Activated T-cell treated with anti-CD3 and anti-CD28 coated beads, Interleukin-2, amount 50 U/mL, for 24 hours (primary cell): ENCODE results near the gene CSF3.

Experiments
- DNase-seq: peaks from one replicate; pipeline ENCODE4 v3.0.0-alpha.2; 2020
- H3K27ac Mint-ChIP-seq: 2 replicates; pipeline ENCODE4 v1.8.0; 2020; ENCODE audit warnings: mild to moderate bottlenecking, mixed read lengths
- H3K27me3 Mint-ChIP-seq: 2 replicates; pipeline ENCODE4 v1.8.0; 2020; ENCODE audit warnings: mixed read lengths
- H3K36me3 Mint-ChIP-seq: 2 replicates; pipeline ENCODE4 v1.8.0; 2020; ENCODE audit warnings: low read depth, mixed read lengths
- H3K4me1 Mint-ChIP-seq: 2 replicates; pipeline ENCODE4 v1.8.0; 2020; ENCODE audit warnings: low read depth, mixed read lengths
- H3K4me3 Mint-ChIP-seq: 2 replicates; pipeline ENCODE4 v1.8.0; 2020; ENCODE audit warnings: mild to moderate bottlenecking, moderate library complexity, mixed read lengths
- H3K9me3 Mint-ChIP-seq: 2 replicates; pipeline ENCODE4 v1.8.0; 2020; ENCODE audit warnings: mixed read lengths

CSF3 gene, protein sequence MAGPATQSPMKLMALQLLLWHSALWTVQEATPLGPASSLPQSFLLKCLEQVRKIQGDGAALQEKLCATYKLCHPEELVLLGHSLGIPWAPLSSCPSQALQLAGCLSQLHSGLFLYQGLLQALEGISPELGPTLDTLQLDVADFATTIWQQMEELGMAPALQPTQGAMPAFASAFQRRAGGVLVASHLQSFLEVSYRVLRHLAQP

DNA sequence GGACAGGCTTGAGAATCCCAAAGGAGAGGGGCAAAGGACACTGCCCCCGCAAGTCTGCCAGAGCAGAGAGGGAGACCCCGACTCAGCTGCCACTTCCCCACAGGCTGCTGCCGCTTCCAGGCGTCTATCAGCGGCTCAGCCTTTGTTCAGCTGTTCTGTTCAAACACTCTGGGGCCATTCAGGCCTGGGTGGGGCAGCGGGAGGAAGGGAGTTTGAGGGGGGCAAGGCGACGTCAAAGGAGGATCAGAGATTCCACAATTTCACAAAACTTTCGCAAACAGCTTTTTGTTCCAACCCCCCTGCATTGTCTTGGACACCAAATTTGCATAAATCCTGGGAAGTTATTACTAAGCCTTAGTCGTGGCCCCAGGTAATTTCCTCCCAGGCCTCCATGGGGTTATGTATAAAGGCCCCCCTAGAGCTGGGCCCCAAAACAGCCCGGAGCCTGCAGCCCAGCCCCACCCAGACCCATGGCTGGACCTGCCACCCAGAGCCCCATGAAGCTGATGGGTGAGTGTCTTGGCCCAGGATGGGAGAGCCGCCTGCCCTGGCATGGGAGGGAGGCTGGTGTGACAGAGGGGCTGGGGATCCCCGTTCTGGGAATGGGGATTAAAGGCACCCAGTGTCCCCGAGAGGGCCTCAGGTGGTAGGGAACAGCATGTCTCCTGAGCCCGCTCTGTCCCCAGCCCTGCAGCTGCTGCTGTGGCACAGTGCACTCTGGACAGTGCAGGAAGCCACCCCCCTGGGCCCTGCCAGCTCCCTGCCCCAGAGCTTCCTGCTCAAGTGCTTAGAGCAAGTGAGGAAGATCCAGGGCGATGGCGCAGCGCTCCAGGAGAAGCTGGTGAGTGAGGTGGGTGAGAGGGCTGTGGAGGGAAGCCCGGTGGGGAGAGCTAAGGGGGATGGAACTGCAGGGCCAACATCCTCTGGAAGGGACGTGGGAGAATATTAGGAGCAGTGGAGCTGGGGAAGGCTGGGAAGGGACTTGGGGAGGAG, at the start of gene CSF3:
CSF3 (plus strand) TSS at position 436 of the 993 bp plus-strand sequence; CDS start at position 471, 35 bp downstream.
- no peak for DNase-seq
- H3K27me3 Mint-ChIP-seq: peaks cover 6% of the 10 kb centered on the region
- peaks cover 4% of the 10 kb centered on the region for H3K4me1 Mint-ChIP-seq
- H3K27ac Mint-ChIP-seq: no peak within 1 kb of the TSS
- H3K36me3 Mint-ChIP-seq: peaks cover 31% of the 10 kb centered on the region
- H3K4me3 Mint-ChIP-seq: no peak within 1 kb of the TSS
- no peaks in the 10 kb centered on the region for H3K9me3 Mint-ChIP-seq

DNA sequence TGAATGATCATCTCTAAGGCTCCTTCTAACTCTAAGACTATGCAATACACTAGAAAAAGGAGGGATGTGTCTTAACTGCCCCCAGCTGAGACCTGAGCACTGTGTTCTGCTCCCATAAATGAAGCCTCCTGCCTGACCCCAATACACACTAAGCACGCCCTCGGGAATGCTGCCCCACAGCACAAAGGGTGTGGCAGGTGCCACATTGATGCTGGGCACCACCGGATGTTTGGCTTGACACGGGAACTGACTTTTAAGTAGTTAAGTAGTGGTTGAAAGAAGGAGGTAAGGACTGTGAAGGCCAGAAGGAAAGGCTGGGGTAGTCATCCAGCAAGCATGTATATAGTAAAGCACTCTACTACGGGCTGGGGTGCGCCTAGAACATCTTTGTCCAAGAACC, 48.5 kb upstream of the CSF3 start:
- H3K9me3 Mint-ChIP-seq: no peaks in the 10 kb centered on the region
- no peaks in the 10 kb centered on the region for H3K36me3 Mint-ChIP-seq
- H3K27me3 Mint-ChIP-seq: no peaks in the 10 kb centered on the region
- no peak for DNase-seq
- H3K4me3 Mint-ChIP-seq: no peak overlapping the region
- H3K4me1 Mint-ChIP-seq: peaks cover 26% of the 10 kb centered on the region
- peak overlapping the region; percentile 19 for H3K27ac Mint-ChIP-seq

DNA sequence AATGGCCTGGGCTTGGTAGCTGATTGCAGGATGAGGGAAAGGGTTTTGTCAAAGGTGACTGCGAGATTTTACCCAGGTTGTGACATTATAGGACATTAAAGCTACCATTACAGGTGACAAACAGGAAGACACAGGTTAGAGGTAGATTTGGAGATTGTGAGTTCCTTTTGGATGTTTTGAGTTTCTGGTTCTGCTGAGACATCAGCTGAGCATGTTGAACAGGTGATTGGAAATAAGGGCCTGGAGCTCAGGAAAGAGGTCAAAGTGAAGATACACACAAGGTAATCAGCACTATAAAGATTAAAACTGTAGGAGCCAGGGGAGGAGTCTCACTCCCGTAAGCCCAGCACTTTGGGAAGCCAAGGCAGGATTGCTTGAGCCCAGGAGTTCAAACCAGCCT, 46.5 kb upstream of the CSF3 start:
- H3K4me3 Mint-ChIP-seq: no peak overlapping the region
- H3K4me1 Mint-ChIP-seq: peaks cover 7% of the 10 kb centered on the region
- no peaks in the 10 kb centered on the region for H3K36me3 Mint-ChIP-seq
- H3K9me3 Mint-ChIP-seq: no peaks in the 10 kb centered on the region
- no peak overlapping the region for H3K27ac Mint-ChIP-seq
- no peaks in the 10 kb centered on the region for H3K27me3 Mint-ChIP-seq
- DNase-seq: no peak

DNA sequence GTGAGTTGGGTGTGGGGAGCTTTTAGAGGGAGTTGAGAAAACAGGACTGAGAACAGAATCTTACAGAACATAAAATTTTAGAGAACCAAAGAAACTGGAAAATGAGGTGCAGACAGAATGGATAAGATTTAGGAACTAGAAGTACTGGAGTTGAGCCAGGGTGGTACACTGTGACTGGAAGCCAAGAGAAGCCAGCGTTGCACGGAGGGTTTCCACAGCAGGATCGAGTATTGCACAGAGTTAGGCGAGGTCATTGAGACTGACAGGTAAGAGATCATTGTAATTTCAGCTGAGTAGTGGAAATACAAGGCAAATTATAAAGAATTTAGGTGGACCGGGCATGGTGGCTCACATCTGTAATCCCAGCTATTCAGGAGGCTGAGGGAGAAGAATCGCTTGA, 45.9 kb upstream of the CSF3 start:
- no peak for DNase-seq
- Mint-ChIP-seq H3K27me3 (no peaks in the 10 kb centered on the region), H3K4me3 (no peak overlapping the region), H3K36me3 (no peaks in the 10 kb centered on the region), H3K4me1 (peaks cover 3% of the 10 kb centered on the region), H3K9me3 (no peaks in the 10 kb centered on the region), H3K27ac (no peak overlapping the region)

DNA sequence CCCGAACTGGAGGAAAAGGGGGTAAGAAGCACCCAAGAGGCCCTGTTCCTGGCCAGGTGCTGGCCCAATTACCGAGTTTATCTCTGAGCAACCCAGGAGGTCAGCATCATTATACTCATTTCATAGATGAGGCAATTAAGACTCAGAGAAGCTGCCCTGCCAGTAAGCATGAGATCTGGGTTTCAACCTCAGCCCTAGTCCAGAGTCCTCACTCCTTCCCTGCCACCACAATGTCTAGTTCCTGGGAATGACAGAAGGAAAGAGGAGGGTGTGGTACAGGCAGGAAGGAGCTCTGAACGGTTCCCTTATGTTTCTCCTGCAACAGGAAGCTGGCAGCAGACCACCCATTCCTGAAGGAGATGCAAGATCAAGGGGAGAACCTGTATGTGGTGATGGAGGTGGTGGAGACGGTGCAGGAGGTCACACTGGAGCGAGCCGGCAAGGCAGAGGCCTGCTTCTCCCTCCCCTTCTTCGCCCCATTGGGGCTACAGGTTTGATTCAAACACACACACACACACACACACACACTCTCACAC, 45.0 kb upstream of the CSF3 start:
- no peak for DNase-seq
- H3K27ac Mint-ChIP-seq: no peak overlapping the region
- no peak overlapping the region for H3K4me3 Mint-ChIP-seq
- H3K36me3 Mint-ChIP-seq: no peaks in the 10 kb centered on the region
- H3K4me1 Mint-ChIP-seq: peaks cover 2% of the 10 kb centered on the region
- no peaks in the 10 kb centered on the region for H3K27me3 Mint-ChIP-seq
- H3K9me3 Mint-ChIP-seq: no peaks in the 10 kb centered on the region

DNA sequence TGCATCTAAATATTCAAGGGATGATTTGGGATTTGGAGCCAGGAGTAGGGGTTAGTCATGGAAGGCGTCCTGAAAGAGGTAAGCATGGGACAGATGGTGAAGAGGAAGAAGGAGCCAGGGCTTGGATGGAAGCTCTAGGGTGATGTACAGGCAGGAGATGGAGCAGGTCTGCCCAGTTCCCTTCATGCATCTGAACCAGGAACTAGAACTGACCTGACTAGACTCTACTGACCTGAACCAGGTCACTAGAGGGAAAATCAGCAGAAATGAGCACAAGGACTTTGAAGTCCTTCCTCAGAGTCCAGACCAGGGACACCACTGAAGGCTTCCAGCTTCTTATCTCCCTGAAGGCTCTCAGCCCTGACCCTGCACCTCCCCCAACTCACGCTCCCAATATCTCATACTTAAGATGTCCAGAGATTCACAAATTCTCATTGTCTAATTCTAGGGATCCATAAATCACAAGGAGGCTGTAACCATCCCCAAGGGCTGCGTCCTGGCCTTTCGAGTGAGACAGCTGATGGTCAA, 44.1 kb upstream of the CSF3 start:
- H3K27me3 Mint-ChIP-seq: no peaks in the 10 kb centered on the region
- no peaks in the 10 kb centered on the region for H3K36me3 Mint-ChIP-seq
- no peak for DNase-seq
- no peak overlapping the region for H3K4me3 Mint-ChIP-seq
- no peak overlapping the region for H3K27ac Mint-ChIP-seq
- peaks cover 2% of the 10 kb centered on the region for H3K4me1 Mint-ChIP-seq
- H3K9me3 Mint-ChIP-seq: no peaks in the 10 kb centered on the region

DNA sequence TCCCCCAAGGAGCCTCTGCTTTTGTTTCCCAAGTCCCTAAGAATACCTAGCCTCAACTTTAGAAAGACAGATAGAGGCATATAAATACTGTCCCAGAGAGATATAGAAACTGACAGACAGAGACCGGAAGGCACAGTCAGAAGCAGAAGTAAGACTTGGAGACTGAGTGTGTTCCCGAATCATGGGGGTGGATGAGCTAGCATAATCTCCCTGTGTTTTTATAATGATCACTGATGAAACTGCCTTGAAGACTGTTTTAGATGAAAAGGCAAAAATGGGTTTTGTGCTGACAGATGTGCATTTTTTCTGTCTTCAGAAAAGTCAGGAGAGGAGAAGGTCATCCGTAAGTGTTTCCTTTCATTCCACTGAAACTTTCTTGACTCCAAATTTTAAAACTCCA, 43.0 kb upstream of the CSF3 start:
- Mint-ChIP-seq H3K36me3 (no peaks in the 10 kb centered on the region), H3K27me3 (no peaks in the 10 kb centered on the region), H3K9me3 (no peaks in the 10 kb centered on the region), H3K27ac (no peak overlapping the region), H3K4me3 (no peak overlapping the region), H3K4me1 (no peaks in the 10 kb centered on the region)
- DNase-seq: no peak

DNA sequence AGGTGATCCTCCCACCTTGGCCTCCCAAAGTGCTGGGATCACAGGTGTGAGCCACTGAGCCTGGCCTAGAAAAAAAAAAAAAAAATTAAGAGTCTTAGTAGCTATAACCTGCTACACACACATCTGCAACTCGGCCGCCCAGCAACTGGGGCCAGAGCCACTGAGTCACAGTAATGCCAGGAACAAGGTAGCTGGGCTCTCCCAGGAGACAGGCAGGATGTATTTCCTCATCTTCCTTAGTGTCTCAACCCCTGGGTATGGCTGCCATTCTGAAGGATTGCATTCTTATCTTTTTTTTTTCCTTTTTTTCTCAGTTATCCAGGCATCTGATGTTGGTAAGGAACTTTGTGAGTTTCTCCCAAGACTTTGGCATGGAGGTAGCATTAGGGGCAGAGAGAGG, 41.7 kb upstream of the CSF3 start:
- no peaks in the 10 kb centered on the region for H3K9me3 Mint-ChIP-seq
- no peak for DNase-seq
- no peak overlapping the region for H3K27ac Mint-ChIP-seq
- H3K4me3 Mint-ChIP-seq: no peak overlapping the region
- no peaks in the 10 kb centered on the region for H3K36me3 Mint-ChIP-seq
- H3K4me1 Mint-ChIP-seq: no peaks in the 10 kb centered on the region
- no peaks in the 10 kb centered on the region for H3K27me3 Mint-ChIP-seq

DNA sequence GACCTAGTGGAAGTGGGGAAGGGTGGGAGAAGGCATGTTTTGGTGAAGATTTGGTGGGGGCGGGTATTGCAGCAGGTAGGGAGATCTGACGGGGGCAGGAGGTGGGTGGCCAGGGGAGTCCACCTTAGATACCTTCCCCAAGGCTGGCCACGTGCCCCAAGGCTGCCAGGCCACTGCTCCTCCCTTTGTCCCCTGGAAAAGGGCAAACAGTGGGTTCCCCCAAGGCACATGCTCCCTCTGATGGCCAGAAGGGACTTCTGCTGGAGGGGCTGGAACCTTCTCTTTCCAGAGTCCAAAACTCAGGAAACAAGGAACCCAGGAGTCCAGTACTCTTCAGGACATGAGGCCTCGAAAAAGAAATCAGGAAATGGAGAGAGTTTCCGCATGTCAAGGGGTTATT, 40.8 kb upstream of the CSF3 start:
- H3K9me3 Mint-ChIP-seq: no peaks in the 10 kb centered on the region
- DNase-seq: no peak
- no peak overlapping the region for H3K27ac Mint-ChIP-seq
- H3K4me3 Mint-ChIP-seq: no peak overlapping the region
- H3K4me1 Mint-ChIP-seq: peaks cover 3% of the 10 kb centered on the region
- no peaks in the 10 kb centered on the region for H3K36me3 Mint-ChIP-seq
- peaks cover 6% of the 10 kb centered on the region for H3K27me3 Mint-ChIP-seq

DNA sequence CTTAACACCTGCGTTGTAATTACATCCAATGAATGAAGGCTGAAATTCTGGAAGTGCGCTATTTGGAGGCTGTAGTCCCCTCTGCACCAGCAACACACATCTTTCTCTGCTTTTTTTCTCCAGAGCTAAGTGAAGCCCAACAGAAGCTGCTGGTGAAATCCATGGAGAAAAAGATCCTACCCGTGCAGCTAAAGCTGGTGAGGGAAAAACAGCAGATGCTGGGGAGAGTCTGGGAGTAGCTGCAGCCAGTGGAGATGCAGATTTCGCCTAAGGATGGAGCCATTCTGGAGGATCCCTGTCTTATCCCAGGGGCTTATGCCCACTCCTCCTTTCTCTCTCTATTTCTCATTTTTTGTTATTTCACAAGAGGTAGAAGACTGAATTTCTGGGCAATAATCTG, 39.4 kb upstream of the CSF3 start:
- Mint-ChIP-seq H3K9me3 (no peaks in the 10 kb centered on the region), H3K4me1 (peaks cover 12% of the 10 kb centered on the region), H3K4me3 (no peak overlapping the region), H3K27me3 (peaks cover 6% of the 10 kb centered on the region), H3K27ac (no peak overlapping the region), H3K36me3 (peaks cover 4% of the 10 kb centered on the region)
- no peak for DNase-seq

DNA sequence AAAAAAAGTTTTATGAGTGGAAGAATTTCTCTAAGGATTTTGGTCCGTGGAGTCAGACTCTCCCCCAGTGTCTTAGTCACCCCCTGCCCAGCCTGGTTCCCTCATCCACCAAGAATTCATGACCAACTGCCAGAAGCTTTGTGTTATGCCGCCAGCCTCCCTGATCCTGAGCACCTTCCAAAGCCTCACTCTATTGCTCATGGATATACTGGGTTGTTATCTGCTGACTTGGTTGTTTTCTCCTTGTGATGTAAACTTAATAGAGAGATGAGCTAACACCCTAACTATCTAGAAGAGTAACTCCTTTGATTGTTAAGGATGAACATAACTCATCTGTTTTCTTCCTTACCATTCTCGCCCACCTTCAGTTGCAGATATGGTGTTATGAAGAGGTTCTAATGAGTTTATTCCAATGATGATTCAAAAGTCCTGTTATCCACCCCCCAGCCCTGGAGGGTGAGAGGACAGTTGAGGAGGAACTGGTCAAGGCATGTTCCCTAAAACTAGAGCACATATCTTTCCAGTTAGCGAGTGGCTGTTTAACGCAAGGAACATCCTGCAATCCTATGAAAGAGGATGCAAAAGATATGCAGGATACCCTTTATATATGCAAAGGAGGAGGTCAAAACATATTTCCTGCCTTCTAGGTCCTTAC, 36.1 kb upstream of the CSF3 start:
- Mint-ChIP-seq H3K4me3 (no peak overlapping the region), H3K27me3 (peaks cover 6% of the 10 kb centered on the region), H3K36me3 (peaks cover 32% of the 10 kb centered on the region), H3K4me1 (peaks cover 31% of the 10 kb centered on the region), H3K27ac (no peak overlapping the region), H3K9me3 (no peaks in the 10 kb centered on the region)
- DNase-seq: no peak

DNA sequence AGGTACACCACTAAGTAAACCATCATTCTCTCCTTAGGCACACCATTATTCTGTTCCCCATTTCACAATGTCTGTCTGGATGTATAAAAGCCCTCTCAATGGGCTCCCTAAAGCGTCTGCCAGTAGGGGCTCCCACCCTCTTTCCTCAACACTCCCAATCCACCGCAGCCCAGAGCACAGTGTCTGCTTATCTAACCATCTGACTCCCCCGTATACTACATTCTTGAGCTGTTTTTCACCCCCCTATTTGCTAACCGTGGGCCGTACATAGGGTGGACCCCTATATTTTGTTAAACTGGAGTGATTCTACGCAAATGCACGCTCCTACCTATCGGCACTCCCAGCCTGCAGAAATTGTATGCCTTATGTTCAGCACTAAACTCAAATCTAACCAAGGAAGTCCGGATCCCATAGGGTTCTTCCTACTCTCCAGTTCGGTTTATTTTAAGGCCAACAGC, 35.3 kb upstream of the CSF3 start:
- Mint-ChIP-seq H3K9me3 (no peaks in the 10 kb centered on the region), H3K27me3 (peaks cover 6% of the 10 kb centered on the region), H3K4me3 (peak overlapping the region; percentile 95), H3K27ac (peak overlapping the region; percentile 97), H3K36me3 (peaks cover 39% of the 10 kb centered on the region), H3K4me1 (peaks cover 35% of the 10 kb centered on the region)
- no peak for DNase-seq

DNA sequence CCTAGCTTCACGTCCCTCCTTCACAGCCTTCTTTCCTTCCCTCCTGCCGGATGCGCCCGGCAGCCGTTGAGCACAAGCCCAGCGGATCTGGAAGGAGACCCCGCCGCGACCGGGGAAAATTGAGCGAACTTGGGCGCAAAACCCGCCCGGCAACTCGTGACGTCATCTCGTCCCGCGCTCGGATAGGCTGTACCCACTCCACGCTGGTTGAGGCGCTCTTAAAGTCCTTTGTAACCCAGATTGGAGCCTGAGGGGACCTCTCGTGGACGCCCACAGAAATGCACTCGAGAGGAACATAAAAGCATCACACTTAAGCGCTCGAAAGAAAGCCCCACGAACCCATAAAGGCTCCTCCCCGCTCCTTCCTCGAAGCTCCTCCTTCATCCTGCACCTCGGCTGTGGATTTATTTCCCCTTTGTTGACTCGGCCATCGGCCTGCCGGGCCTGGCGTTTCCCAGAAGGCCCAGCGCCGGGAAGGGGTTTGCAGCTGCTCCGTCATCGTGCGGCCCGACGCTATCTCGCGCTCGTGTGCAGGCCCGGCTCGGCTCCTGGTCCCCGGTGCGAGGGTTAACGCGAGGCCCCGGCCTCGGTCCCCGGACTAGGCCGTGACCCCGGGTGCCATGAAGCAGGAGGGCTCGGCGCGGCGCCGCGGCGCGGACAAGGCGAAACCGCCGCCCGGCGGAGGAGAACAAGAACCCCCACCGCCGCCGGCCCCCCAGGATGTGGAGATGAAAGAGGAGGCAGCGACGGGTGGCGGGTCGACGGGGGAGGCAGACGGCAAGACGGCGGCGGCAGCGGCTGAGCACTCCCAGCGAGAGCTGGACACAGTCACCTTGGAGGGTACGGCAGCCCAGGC, 34.7 kb upstream of the CSF3 start, which contains the start of gene PSMD3:
PSMD3 (plus strand) TSS at position 457 of the 856 bp plus-strand sequence; CDS start at position 621, 164 bp downstream.
- peaks cover 46% of the 10 kb centered on the region for H3K36me3 Mint-ChIP-seq
- H3K27ac Mint-ChIP-seq: peak within 1 kb of the TSS; percentile 97
- H3K4me3 Mint-ChIP-seq: peak within 1 kb of the TSS; percentile 95
- no peaks in the 10 kb centered on the region for H3K9me3 Mint-ChIP-seq
- H3K27me3 Mint-ChIP-seq: peaks cover 6% of the 10 kb centered on the region
- H3K4me1 Mint-ChIP-seq: peaks cover 37% of the 10 kb centered on the region
- peak; percentile 96 for DNase-seq
